GM18526 (cell line): ENCODE results near the gene NR2E3.

Source experiments
- POLR2A ChIP-seq: IDR thresholded peaks from 3 replicates; pipeline ENCODE4 v1.6.1; 2011; ENCODE audit not compliant: insufficient read length; ENCODE audit errors: extremely low read depth

The NR2E3 gene

GRCh38 chr15:71822890-71823630, 12.7 kb downstream of the NR2E3 start:
- TF ChIP-seq POLR2A: no peak

DNA sequence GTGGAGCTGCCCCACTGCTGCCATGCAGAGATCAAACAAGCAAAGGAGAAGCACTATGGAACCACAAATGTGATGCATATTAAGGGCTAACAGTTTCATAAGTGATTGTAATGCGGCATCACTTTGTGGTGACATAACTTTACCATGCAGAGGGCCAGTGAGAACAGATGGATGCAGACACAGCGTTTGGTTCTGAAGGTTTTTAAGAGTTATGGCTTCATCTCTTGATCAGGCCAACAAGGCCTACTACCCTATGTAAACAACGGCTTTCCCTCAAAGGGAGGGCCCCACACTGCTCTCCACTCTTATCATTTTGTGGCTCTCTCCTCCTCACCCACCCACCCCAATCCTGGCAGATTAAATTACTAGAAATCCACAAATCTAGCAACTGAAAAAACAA, 13.4 kb downstream of the NR2E3 start:
- no peak for TF ChIP-seq POLR2A

DNA sequence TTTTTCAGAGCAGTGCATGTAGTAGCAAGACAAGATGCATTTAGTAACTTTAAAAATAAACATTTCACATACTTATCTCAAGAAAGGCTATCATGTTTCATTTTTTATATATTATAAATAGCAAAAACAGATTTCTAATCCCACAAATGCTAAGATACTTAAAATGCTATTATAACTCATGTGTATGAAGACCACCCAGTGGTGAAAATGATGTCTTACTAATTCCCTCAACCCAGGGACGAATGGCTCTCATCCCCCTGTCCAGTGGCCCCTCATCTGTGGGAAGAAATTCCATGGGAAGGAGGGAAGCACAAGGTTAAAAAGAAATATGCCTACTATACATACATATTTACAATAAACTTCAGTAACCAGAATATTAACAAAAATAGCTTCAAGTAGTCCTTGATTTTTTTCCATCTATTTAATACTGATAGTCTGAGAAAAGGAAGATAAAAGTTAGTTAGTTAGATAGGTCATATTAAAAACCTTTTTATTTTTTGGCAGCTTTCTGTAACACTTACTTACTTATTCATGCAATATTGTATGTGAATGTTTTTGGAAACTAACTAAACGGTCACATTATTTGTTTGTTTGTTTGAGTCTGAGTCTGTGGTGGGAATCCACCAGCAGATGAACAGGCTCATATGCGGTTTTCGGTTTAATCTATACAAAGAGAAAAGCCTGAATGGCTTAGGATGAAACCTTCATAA, 14.8 kb downstream of the NR2E3 start:
- TF ChIP-seq POLR2A: no peak

DNA sequence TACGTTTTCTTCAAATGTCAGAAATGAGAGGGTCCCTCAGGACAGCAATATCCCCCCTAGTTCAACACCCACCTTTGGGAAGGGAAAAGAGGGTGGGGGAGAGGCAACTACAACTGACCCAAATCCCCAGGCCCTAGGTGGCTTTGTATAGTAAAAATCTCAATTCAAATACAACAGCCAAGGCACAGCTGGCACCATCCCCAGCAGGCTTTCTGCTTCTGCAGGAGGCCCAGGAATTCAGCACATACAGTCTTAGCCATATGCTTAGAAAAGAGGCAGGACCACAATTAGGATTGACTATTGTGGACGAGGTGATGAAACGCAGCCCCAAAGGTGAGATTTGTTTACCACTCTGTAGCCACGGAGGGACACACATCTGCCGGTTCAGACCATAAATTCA, 15.8 kb downstream of the NR2E3 start:
- no peak for TF ChIP-seq POLR2A

GRCh38 chr15:71830981-71831380, 20.6 kb downstream of the NR2E3 start:
- TF ChIP-seq POLR2A: no peak

DNA sequence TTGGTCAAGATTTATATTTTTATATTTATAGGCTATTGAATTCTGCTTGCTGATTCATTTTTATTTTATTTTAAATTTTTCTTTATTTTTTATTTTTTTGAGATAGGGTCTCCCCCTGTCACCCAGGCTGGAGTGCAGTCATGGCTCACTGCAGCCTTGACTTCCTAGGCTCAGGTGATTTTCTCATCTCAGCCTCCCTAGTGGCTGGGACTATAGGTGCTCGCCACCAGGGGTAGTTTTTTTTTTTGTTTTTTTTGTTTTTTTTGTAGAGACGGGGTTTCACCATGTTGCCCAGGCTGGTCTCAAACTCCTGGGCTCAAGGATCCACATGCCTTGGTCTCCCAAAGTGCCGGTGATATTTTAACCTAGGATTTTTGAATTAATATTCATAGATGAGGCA, 31.2 kb downstream of the NR2E3 start:
- TF ChIP-seq POLR2A: no peak

GRCh38 chr15:71844916-71845315, 34.6 kb downstream of the NR2E3 start:
- no peak for TF ChIP-seq POLR2A

DNA sequence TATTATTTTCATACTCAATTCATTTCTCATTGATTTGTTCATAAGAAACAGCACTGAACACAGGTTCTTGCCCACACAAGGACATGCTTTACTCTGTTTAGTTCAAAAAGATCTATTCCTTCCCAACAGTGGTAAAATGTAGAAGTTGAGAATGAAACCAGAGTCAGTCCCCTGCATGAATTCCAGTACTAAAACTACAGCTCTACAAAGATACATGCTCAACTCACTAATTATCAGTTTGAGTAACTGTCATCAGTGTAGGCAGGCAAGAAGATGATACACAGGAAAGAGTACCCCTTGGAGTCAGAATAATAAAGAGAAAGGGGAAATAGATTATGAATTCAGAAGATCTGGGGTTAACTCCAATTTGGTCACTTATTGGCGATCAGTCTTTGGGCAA, 43.2 kb downstream of the NR2E3 start:
- TF ChIP-seq POLR2A: no peak
